K562 treated with DMSO at 1 percent for 24 hours (cell line): ENCODE results near the gene DCAKD. TPM values are rescaled to one million over a fixed set of nuclear protein-coding genes. Genes with fewer than 3 reads are reported as not detected.

ENCODE experiments used
- total RNA-seq: library from RNA; unstranded; fragments of 300-600 nt; gene quantifications from 2 replicates; pipeline ENCODE4 v1.2.3, GENCODE V29; 2022; ENCODE audit warnings: low read depth; ENCODE audit not compliant: insufficient read depth

Gene DCAKD
- total RNA-seq, result 63.2 and 70.5 TPM in 2 replicates

DNA sequence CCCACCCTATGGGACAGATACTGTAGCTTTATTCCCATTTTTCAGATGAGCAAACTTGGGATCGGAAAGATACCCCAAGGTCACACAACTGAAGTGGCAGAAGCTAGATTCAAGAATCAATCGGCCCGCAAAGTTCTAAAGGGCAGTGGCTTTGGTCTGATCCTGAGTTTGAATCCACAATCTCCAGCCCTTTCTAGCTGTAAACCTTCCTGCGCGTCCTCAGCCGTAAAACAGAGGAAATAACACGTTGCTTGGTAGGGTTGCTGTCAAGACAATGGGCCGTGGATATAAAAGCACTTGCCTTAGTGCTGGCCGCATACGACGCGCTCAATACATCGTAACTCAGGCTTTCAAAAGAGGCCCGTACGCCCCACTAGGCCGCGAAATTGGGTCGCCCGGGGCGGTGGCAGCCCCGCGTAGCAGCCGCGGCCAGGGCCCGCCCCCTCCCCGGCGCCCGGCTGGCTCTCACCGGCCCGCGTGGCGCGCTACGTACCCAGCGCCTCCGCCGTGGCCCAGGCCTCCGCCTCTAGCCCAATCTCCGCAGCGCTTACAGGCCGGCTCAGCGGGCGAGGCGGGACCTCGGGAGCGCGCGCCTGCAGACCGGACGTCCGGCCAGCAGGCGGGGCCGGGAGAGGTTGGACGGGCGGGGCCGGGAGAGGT, at the start of gene DCAKD:
Gene DCAKD (minus strand): TSS at position 573 of the 660 bp plus-strand sequence. CDS start 16,747 bp downstream, outside the sequence.

GRCh38 chr17:45060797-45061605, 9.6 kb upstream of the DCAKD start, which contains the start of gene NMT1:
Gene NMT1 (plus strand): TSS chr17:45061317. CDS start chr17:45061330, 13 bp downstream.

Other genes starting within 250 kb of the DCAKD start
- gene GJC1, start 221.3 kb downstream of the DCAKD start, total RNA-seq, result 0.10 TPM in 1 of 2 replicates, not detected in the other
- gene HIGD1B, start 203.7 kb downstream of the DCAKD start, total RNA-seq, result not detected in 2 replicates
- 84.1 and 86.8 TPM in 2 replicates for gene EFTUD2, start 152.2 kb downstream of the DCAKD start, total RNA-seq
- 1.4 and 2.6 TPM in 2 replicates for gene GFAP, start 136.1 kb downstream of the DCAKD start, total RNA-seq
- gene KIF18B, start 103.9 kb downstream of the DCAKD start, total RNA-seq, result 20.7 and 22.2 TPM in 2 replicates
- gene C1QL1, start 83.3 kb downstream of the DCAKD start, total RNA-seq, result 1.9 and 2.5 TPM in 2 replicates
- 106 and 114 TPM in 2 replicates for gene NMT1, start 9.7 kb upstream of the DCAKD start, total RNA-seq
- gene PLCD3, start 80.9 kb upstream of the DCAKD start, total RNA-seq, result 12.3 and 12.7 TPM in 2 replicates
- gene ACBD4, start 84.1 kb upstream of the DCAKD start, total RNA-seq, result 16.9 and 18.5 TPM in 2 replicates
- 33.8 and 40.1 TPM in 2 replicates for gene HEXIM1, start 96.8 kb upstream of the DCAKD start, total RNA-seq
- gene HEXIM2, start 110.2 kb upstream of the DCAKD start, total RNA-seq, result 7.2 and 9.2 TPM in 2 replicates
- 70.5 and 72.7 TPM in 2 replicates for gene FMNL1, start 170.3 kb upstream of the DCAKD start, total RNA-seq
- not detected in 2 replicates for gene SPATA32, start 210.5 kb upstream of the DCAKD start, total RNA-seq